Endothelial cell of umbilical vein (primary cell): ENCODE results near the gene BOLL. TPM values are rescaled to one million over a fixed set of nuclear protein-coding genes. Genes with fewer than 3 reads are reported as not detected.

Experiments
- BruUV-seq: library from RNA; stranded (reverse); fragments of 400-500 nt; replicated peaks from 2 replicates; lab custom pipeline; 2021; lab: Mats Ljungman, UMichigan
- CTCF ChIA-PET: fragments of 300-600, 350-600 bp; sonication (Branson Sonifier 250); formaldehyde crosslinking; loops from one replicate; lab custom pipeline; 2021; ENCODE audit warnings: antibody characterized with exemption, inconsistent platforms; lab: Charles Lee
- POLR2A ChIA-PET: fragments of 300-600, 350-600 bp; sonication (Branson Sonifier 250); formaldehyde crosslinking; loops from one replicate; lab custom pipeline; 2021; ENCODE audit warnings: antibody characterized with exemption, inconsistent platforms; lab: Charles Lee
- DNase-seq: peaks from one replicate; pipeline ENCODE4 v3.0.0-alpha.2; 2011; ENCODE audit warnings: low read depth, low spot score
- FAIRE-seq: peaks from 2 replicates; lab custom pipeline; 2011; peaks lifted over from hg19 to GRCh38; lab: Jason Lieb, UNC
- H2AFZ ChIP-seq: 2 replicates; pipeline ENCODE4 v1.6.0; 2012; ENCODE audit warnings: low read depth, low read length, control low read depth, inconsistent platforms
- H3K27ac ChIP-seq: 2 replicates; pipeline ENCODE4 v1.5.1; 2011; ENCODE audit warnings: low read depth, mild to moderate bottlenecking, control low read depth, low read length, moderate library complexity; ENCODE audit not compliant: insufficient read depth
- H3K27me3 ChIP-seq, 2 experiments: 2 replicates each; pipeline versions ENCODE4 v1.6.0 to v1.6.1; 2011; ENCODE audit warnings: low read length in 2 of 2, mixed read lengths in 1 of 2; ENCODE audit not compliant: control insufficient read depth in 2 of 2, insufficient read depth in 2 of 2
- H3K36me3 ChIP-seq, 2 experiments: 2 replicates in 1 of 2; 3 replicates in 1 of 2; pipeline ENCODE4 v1.5.1; 2011; ENCODE audit warnings: low read length in 2 of 2, mild to moderate bottlenecking in 1 of 2, moderate library complexity in 1 of 2; ENCODE audit not compliant: control insufficient read depth in 2 of 2, insufficient read depth in 2 of 2; ENCODE audit errors: extremely low read depth in 1 of 2
- H3K4me1 ChIP-seq: 3 replicates; pipeline ENCODE4 v1.5.1; 2011; ENCODE audit warnings: mild to moderate bottlenecking, low read length; ENCODE audit not compliant: control insufficient read depth, insufficient read depth; ENCODE audit errors: extremely low read depth
- H3K4me2 ChIP-seq: 2 replicates; pipeline ENCODE4 v1.6.1; 2011; ENCODE audit warnings: low read length, control low read depth, mixed read lengths; ENCODE audit not compliant: insufficient read depth
- H3K4me3 ChIP-seq, 3 experiments: fragments of 200-600 bp in 1 of 3; sonication (generic), shearing (Covaris generic) in 1 of 3; replicated peaks in 1 of 3; 2 replicates each; pipeline ENCODE4 v1.5.1; 2011 to 2016; ENCODE audit warnings: control low read depth in 3 of 3, low read length in 3 of 3, mild to moderate bottlenecking in 2 of 3, inconsistent platforms in 1 of 3, low read depth in 1 of 3, moderate library complexity in 1 of 3; ENCODE audit not compliant: insufficient read depth in 1 of 3
- H3K79me2 ChIP-seq: 2 replicates; pipeline ENCODE4 v1.6.0; 2012; ENCODE audit warnings: low read length, inconsistent platforms; ENCODE audit not compliant: control insufficient read depth, insufficient read depth
- H3K9ac ChIP-seq: replicated peaks from 2 replicates; pipeline ENCODE3; 2011; ENCODE audit warnings: low read length, control low read depth; ENCODE audit not compliant: insufficient read depth; ENCODE audit errors: extremely low read depth
- H3K9me1 ChIP-seq: replicated peaks from 3 replicates; pipeline ENCODE4 v1.6.0; 2011; ENCODE audit warnings: mild to moderate bottlenecking, low read length; ENCODE audit not compliant: control insufficient read depth, insufficient read depth; ENCODE audit errors: extremely low read depth
- H3K9me3 ChIP-seq: replicated peaks from 2 replicates; pipeline ENCODE4 v1.5.1; 2012; ENCODE audit warnings: low read length, inconsistent platforms; ENCODE audit not compliant: control insufficient read depth, insufficient read depth
- H4K20me1 ChIP-seq: replicated peaks from 2 replicates; pipeline ENCODE3; 2011; ENCODE audit warnings: mild to moderate bottlenecking, low read length; ENCODE audit not compliant: control insufficient read depth, insufficient read depth; ENCODE audit errors: extremely low read depth
- EZH2 ChIP-seq: IDR thresholded peaks from 2 replicates; pipeline ENCODE4 v1.6.1; 2012; ENCODE audit warnings: borderline replicate concordance, low read depth, mild to moderate bottlenecking, moderate library complexity, low read length, inconsistent platforms; ENCODE audit not compliant: severe bottlenecking
- POLR2AphosphoS5 ChIP-seq: IDR thresholded peaks from 2 replicates; pipeline ENCODE4 v1.6.1; 2012; ENCODE audit warnings: low read depth, mild to moderate bottlenecking, control low read depth, low read length, moderate library complexity; ENCODE audit not compliant: insufficient read depth
- dilution Hi-C: fragments of 300-500 bp; cut with MboI; formaldehyde crosslinking; loops from one replicate; pipeline ENCODE4 v1.15.0; 2019; ENCODE audit warnings: low sequenced_read_pairs; ENCODE audit not compliant: extremely low pct_ligation_motif_present
- intact Hi-C: fragments of 100-400 bp; cut with micrococcal nuclease; formaldehyde crosslinking; loops from one replicate; pipeline ENCODE4 v1.10.0; 2022
- polyA plus RNA-seq, 4 experiments: library from polyadenylated mRNA; depleted of rRNA in 3 of 4; stranded (reverse) in 3 of 4; unstranded in 1 of 4; fragments of >200 nt; gene quantifications; 2 replicates each; pipeline versions ENCODE4 v1.2.1 to v1.2.3, GENCODE V29; 2011 to 2012; ENCODE audit warnings: missing spikeins in 1 of 4
- total RNA-seq: library from RNA; stranded (reverse); gene quantifications from 2 replicates; pipeline ENCODE4 v1.2.3, GENCODE V29; 2021

BOLL gene
- total and polyA plus RNA-seq, 2 donors (not counting 3 experiments of a cell fraction or from before 2014, with no cell fraction given) = not detected

DNA sequence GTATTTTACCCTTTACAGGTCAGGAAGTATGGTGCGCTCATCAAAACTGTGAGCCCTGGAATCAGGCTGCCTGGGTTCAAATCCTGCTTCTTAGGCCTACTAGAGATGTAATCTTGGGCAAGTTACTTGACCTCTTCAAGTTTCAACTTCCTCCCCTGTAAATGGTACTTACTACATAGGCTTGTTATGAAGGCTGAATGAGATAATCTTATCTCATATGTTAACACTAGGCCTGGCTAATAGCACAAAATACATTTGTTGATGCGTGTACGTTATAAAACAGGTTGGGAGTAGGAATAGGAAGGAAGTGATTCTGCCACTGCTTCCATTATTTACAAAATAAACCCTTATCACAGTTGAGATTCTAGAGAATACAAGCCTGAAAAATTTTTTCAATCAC is 108.1 kb downstream of the BOLL start:
- Histone ChIP-seq H3K4me3 (no peak overlapping the region), H3K79me2 (no peaks in the 10 kb centered on the region), H3K36me3 (no peaks in the 10 kb centered on the region), H3K4me1 (peaks cover 28% of the 10 kb centered on the region), H3K9ac (no peak overlapping the region), H4K20me1 (no peaks in the 10 kb centered on the region), H3K9me1 (no peaks in the 10 kb centered on the region), H3K4me2 (peak overlapping the region; percentile 47), H3K27me3 (no peaks in the 10 kb centered on the region), H3K9me3 (no peaks in the 10 kb centered on the region), H3K27ac (no peak overlapping the region), H2AFZ (peak overlapping the region; percentile 62)
- ChIA-PET CTCF (no interaction called here), POLR2A (no interaction called here)
- intact Hi-C loops (loop anchor here (5.0 kb wide), 1 partner anchor 120 kb away; no protein-coding TSS in a partner anchor), dilution Hi-C loops (no loop called here)
- no peak for TF ChIP-seq POLR2AphosphoS5
- TF ChIP-seq EZH2 = no peak
- DNase-seq (peak; percentile 11), FAIRE-seq (peak; percentile 4)
- BruUV-seq = no TSS peak

Other genes with a start within 250 kb of the BOLL start
- gene RFTN2, start 109.7 kb downstream of the BOLL start, total RNA-seq = 8.0 and 9.9 TPM in 2 replicates
- gene RFTN2, start 109.7 kb downstream of the BOLL start, polyA plus RNA-seq = 5.0 and 6.1 TPM in 2 replicates
- 5.1 and 5.3 TPM in 2 replicates for gene MARS2, start 80.0 kb downstream of the BOLL start, total RNA-seq
- gene MARS2, start 80.0 kb downstream of the BOLL start, polyA plus RNA-seq = 2.3 and 2.4 TPM in 2 replicates
- gene PLCL1, start 19.3 kb upstream of the BOLL start, total RNA-seq = 3.4 and 5.1 TPM in 2 replicates
- gene PLCL1, start 19.3 kb upstream of the BOLL start, polyA plus RNA-seq = 0.60 and 0.79 TPM in 2 replicates